ENCODE results near the gene KCNE1. TPM values are rescaled to one million over a fixed set of nuclear protein-coding genes. Genes with fewer than 3 reads are reported as not detected.
A peak's percentile ranks its signal among the peaks of the same experiment; 100 is the strongest.

KCNE1 gene
- total and polyA plus RNA-seq, 2 of the 13 experiments (the other 11 are each of a cell fraction or from before 2014, with no cell fraction given), result 0.35 TPM; not detected in 1

DNA sequence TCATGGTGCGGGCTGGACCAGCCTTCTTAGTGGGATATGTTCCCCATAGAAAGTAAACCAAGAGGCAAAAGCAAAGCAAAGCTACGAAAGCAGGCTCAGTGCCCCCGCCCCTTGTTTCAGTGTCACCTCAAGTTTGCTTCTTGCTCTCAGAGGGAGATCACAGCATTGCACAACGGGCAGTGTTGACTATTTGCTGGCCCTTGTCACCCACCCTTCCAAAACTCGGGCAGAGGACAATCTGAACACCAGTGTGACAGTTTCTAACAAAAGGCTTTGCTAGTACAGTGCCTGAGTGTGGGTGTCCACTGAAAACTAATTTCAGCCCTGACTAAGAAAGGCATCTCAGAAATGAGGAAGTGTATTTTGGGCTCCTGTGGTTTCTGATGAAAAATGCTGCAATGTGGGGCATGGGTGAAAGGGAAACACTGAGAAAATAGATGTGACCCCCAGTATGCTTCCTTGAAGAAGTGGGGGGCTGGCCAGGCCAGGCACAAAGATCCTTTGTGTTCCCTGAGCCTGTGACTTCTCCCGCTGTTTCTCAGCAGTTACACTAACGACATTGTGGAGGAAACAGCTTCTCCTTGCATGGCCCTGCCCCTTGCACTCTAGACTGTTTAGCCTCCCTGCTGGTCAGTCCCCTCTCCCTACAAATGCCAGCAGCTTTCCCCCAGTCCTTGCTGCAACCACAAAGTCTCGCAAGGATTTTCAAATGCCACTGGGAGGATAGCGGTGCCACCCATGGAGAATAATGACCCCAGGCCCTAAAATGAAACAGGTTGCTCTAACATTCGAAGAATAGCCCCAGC is 33.3 kb upstream of the KCNE1 start:
- ChIA-PET POLR2A (interaction anchor here (1.6 to 5.9 kb wide), 3 partner anchors 21 to 34 kb away, joined by 5 to 120 read pairs (median 12); no protein-coding TSS in a partner anchor), CTCF (ENCODE audit: low intra/inter-chr PET ratio, low total read pairs) (interaction anchor here (0.9 to 2.4 kb wide), 2 partner anchors 35 to 37 kb away, joined by 3 to 29 read pairs; no protein-coding TSS in a partner anchor)
- no peaks in the 10 kb centered on the region for H3K9me3 ChIP-seq (ENCODE audit: low read length)
- H2AFZ ChIP-seq (ENCODE audit: low read length), result peak overlapping the region; percentile 25
- peak overlapping the region; percentile 41 to 67 (median 56) for H3K4me3 ChIP-seq (replicated peaks in 1 of 3; ENCODE audit: insufficient read depth in 1 of 3, low read depth in 2 of 3, low read length in 3 of 3)
- peak; percentile 72 for FAIRE-seq
- H3K79me2 ChIP-seq (ENCODE audit: insufficient read depth, low read length), result no peaks in the 10 kb centered on the region
- TSS peak; percentile 48 for BruUV-seq (replicated peaks)
- no peaks in the 10 kb centered on the region for H4K20me1 ChIP-seq (ENCODE audit: insufficient read depth, low read length)
- no peaks in the 10 kb centered on the region for H3K27me3 ChIP-seq (ENCODE audit: control insufficient read depth in 1 of 2, insufficient read depth in 2 of 2, low read length in 2 of 2)
- peak; percentile 90 for ATAC-seq
- peak overlapping the region; percentile 91 for H3K4me2 ChIP-seq (ENCODE audit: low read depth, low read length)
- peak overlapping the region; percentile 70 for H3K27ac ChIP-seq (ENCODE audit: extremely low read length, insufficient read depth, low read length)
- WGBS (ENCODE audit: low lambda C conversion rate), result 3% methylated on average over 7 of the region's 10 CpGs
- intact Hi-C loops (cut with micrococcal nuclease; ENCODE audit: unreplicated experiment) (loop anchor here (5.0 kb wide), 1 partner anchor 37 kb away; no protein-coding TSS in a partner anchor), in situ Hi-C loops (cut with HindIII; ENCODE audit: extremely low pct_ligation_motif_present, low pct_unique_long_range_greater_than_20kb) (no loop called here)
- no peaks in the 10 kb centered on the region for H3K36me3 ChIP-seq (replicated peaks in 1 of 2; ENCODE audit: control insufficient read depth in 1 of 2, insufficient read depth in 2 of 2, low read length in 2 of 2)
- peaks cover 28% of the 10 kb centered on the region for H3K4me1 ChIP-seq (ENCODE audit: insufficient read depth, low read length)
- peak overlapping the region; percentile 66 for H3K9ac ChIP-seq (ENCODE audit: insufficient read depth, low read depth, low read length)
- peak; percentile 62 for DNase-seq (ENCODE audit: low spot score)
- no peak for TF ChIP-seq SIX4 (CRISPR knock-in tag; IDR thresholded peaks at IDR 0.05)
- TF ChIP-seq, protein P1, sequence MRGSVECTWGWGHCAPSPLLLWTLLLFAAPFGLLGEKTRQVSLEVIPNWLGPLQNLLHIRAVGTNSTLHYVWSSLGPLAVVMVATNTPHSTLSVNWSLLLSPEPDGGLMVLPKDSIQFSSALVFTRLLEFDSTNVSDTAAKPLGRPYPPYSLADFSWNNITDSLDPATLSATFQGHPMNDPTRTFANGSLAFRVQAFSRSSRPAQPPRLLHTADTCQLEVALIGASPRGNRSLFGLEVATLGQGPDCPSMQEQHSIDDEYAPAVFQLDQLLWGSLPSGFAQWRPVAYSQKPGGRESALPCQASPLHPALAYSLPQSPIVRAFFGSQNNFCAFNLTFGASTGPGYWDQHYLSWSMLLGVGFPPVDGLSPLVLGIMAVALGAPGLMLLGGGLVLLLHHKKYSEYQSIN (CRISPR knock-in tag; IDR thresholded peaks at IDR 0.05; ENCODE audit: borderline replicate concordance), result no peak
- no peak for TF ChIP-seq NR1H2 (CRISPR knock-in tag; IDR thresholded peaks at IDR 0.05; ENCODE audit: borderline replicate concordance, low read depth)
- peak; percentile 25 for TF ChIP-seq MED8 (CRISPR knock-in tag; IDR thresholded peaks at IDR 0.05; ENCODE audit: insufficient replicate concordance)
- TF ChIP-seq SYNCRIP (IDR thresholded peaks at IDR 0.05; ENCODE audit: insufficient read depth, low read depth, low read length), result no peak
- TF ChIP-seq ZFP91 (CRISPR knock-in tag; IDR thresholded peaks at IDR 0.05; ENCODE audit: borderline replicate concordance), result peak; percentile 45; the same call in 1 of the 2 replicates
- no peak for TF ChIP-seq SPEN (CRISPR knock-in tag; IDR thresholded peaks at IDR 0.05; ENCODE audit: low read depth)
- no peak for TF ChIP-seq KLF6 (CRISPR knock-in tag; IDR thresholded peaks at IDR 0.05)
- no peak for TF ChIP-seq HNRNPL (IDR thresholded peaks at IDR 0.05; ENCODE audit: low read depth, low read length)
- no peak for TF ChIP-seq ZNF383 (CRISPR knock-in tag; IDR thresholded peaks at IDR 0.05; ENCODE audit: borderline replicate concordance)
- TF ChIP-seq NR2F2 (IDR thresholded peaks at IDR 0.05; ENCODE audit: borderline replicate concordance, low read depth), result no peak
- TF ChIP-seq CC2D1A (CRISPR knock-in tag; IDR thresholded peaks at IDR 0.05), result no peak
- TF ChIP-seq REL (CRISPR knock-in tag; conservative IDR thresholded peaks at IDR 0.05), result no peak
- TF ChIP-seq AKNA (CRISPR knock-in tag; IDR thresholded peaks at IDR 0.05; ENCODE audit: borderline replicate concordance), result no peak
- TF ChIP-seq SP4 (CRISPR knock-in tag; IDR thresholded peaks at IDR 0.05), result 0 out of 2 replicates have a peak, but pooled peaks have one; percentile 59
- no peak for TF ChIP-seq NFIC (IDR thresholded peaks at IDR 0.05; ENCODE audit: low read length)
